HG03439 (cell line): ENCODE measurements around the gene NUTM2B.
"Not testable (repeated sequence)": the region's sequence is repeated elsewhere in the genome, so short reads cannot be mapped to it uniquely, and the experiment has no call there.

Experiments
- ATAC-seq: cut with Tn5 transposase; IDR thresholded peaks from one replicate; pipeline ENCODE4 v1.9.1; 2021; ENCODE audit warnings: mild to moderate bottlenecking, moderate library complexity; ENCODE audit not compliant: unreplicated experiment

NUTM2B gene, protein sequence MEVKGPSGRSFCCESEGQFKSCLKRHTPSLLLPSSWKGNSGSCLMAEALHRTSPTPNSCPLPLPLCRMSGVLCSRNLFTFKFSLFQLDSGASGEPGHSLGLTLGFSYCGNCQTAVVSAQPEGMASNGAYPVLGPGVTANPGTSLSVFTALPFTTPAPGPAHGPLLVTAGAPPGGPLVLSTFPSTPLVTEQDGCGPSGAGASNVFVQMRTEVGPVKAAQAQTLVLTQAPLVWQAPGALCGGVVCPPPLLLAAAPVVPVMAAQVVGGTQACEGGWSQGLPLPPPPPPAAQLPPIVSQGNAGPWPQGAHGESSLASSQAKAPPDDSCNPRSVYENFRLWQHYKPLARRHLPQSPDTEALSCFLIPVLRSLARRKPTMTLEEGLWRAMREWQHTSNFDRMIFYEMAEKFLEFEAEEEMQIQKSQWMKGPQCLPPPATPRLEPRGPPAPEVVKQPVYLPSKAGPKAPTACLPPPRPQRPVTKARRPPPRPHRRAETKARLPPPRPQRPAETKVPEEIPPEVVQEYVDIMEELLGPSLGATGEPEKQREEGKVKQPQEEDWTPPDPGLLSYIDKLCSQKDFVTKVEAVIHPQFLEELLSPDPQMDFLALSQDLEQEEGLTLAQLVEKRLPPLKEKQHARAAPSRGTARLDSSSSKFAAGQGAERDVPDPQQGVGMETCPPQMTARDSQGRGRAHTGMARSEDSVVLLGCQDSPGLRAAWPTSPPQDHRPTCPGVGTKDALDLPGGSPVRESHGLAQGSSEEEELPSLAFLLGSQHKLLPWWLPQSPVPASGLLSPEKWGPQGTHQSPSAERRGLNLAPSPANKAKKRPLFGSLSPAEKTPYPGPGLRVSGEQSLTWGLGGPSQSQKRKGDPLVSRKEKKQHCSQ

DNA sequence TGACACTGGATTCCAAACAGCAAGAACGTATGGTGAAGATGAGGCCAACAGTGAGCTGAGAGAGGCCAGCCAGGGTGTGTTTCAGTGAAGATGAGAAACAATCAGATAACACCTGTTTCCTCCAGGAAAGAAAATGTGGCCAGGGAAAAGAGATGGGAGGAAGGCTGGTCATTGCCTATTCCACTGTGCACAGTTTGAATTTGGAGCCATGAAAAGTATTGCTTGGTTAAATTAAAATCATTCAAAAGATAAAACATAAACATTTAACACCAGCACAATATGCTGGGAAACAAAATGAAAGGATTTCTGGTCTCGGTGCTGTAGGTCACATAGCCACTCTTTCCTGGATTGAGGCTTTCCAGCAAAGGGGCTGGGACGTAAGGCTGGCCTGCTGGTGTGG is at the start of gene NUTM2B:
NUTM2B (plus strand) TSS at position 301 of the 400 bp plus-strand sequence. CDS start 383 bp downstream, outside the sequence.
- not testable (repeated sequence) for ATAC-seq

DNA sequence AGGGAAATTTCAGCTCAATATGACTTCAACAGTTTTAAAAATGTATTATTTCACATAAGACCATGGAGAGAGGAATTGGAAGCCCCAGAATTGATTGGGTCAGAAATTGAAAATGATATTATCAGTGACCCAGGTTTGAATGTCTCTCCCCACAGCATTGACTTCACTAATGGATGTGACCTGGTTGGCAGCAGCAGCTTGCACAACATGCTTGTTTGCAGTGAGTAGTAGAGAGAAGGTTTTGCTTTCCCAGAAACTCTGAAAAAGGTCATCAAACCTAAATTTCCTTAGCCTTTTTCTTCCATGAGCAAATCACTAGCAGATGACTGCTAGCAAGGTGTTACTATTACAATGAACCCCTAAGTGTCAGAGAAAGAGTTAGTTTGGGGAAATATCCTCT is 39.7 kb upstream of the NUTM2B start:
- ATAC-seq = not testable (repeated sequence)

DNA sequence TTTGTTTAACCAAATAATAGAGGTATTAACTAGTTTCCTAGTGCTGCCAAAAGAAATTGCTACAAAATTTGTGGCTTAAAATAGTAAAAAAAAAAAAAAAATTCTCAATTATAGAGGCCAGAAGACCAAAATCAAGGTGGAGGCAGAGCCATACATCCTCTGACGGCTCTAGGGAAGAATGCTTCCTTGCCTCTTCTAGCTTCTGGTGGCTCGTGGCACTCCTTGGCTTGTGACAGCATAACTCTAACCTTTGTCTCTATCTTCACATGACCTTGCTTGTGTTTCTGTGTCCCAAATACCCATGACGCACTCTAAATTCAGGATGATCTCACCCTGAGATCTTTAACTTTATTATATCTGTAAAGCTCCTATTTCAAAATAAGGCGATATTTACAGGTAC is 38.3 kb upstream of the NUTM2B start:
- ATAC-seq = not testable (repeated sequence)

DNA sequence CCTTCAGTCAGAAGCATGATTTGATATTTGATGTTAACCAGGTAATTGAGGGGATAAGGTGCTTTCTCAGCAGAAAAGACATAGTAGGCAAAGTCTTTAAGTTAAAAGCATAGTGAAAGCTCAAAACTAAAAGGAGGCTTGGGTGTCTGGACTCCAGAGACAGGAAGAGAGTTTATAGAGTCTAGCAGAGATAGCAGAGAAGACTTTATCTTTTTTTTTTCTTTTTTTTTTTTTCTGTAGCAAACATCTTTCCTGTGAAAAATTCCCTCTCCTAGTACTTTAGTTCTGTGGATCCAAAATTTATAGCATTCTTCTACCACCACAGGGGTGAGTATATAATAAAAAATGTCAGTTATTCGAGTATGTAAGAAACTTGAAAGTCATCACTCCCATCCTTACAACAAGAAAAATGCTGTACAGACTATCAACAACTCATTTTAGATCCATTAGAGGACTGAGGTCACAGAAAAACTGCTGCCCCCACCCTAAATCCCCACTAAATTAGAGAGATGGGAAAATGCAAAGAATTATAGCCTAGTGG is 33.7 kb upstream of the NUTM2B start:
- not testable (repeated sequence) for ATAC-seq

DNA sequence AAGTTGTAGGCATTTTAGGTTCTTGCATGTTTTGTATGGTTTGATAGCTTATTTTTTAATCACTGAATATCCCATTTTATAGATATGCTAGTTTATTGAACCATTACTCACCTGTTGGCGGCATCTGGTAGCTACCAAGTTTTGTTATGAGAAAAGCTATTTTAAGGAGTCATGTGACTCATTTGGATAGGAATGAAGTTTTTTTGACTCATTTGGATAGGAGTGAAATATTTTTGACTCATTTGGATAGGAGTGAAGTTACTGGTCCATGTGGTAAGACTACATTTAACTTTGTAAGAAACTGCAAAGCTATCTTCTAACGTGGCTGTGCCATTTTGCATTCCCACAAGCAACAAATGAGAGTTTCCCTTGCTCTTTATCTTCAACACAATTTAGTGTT is 28.1 kb upstream of the NUTM2B start:
- not testable (repeated sequence) for ATAC-seq

DNA sequence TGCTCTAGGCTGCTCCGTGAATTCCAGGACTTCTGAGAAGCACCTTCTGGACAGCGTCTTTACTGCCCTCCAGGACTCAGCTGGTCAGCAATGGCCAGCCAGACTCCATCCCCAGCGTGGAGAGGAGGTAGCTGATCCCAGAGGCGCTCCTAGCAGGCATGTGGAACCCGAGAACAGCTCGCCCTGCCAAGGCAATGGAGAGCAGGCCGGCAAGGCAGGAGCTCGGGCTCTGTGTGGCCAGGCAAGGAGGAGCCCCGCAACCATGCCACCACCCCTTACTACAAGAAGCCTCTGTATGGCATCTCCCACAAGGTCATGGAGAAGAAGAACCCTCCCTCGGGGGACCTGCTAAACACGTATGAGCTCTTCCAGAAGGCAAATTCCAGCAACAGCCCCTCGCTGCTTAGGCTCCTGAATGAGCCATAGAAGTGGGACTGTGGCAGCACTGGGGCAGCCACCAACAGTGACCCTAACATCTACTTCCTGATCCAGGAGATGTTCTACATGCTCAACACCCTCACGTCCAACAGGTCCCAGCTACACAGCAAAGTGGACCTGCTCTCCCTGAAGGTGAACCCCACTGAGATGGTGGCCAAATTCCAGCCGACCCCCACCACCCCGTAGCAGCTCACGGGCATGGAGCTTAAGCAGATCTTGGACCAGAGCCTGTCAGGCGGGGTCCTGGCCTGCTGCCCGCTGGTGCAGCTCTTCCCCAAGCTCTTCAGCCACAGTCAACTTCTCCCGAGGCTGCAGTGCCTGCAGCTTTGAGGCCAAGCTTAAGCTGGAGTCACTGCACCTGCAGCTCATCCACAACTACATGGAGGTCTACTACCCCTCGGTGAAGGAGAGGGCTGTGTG is 19.8 kb upstream of the NUTM2B start:
- ATAC-seq = not testable (repeated sequence)

DNA sequence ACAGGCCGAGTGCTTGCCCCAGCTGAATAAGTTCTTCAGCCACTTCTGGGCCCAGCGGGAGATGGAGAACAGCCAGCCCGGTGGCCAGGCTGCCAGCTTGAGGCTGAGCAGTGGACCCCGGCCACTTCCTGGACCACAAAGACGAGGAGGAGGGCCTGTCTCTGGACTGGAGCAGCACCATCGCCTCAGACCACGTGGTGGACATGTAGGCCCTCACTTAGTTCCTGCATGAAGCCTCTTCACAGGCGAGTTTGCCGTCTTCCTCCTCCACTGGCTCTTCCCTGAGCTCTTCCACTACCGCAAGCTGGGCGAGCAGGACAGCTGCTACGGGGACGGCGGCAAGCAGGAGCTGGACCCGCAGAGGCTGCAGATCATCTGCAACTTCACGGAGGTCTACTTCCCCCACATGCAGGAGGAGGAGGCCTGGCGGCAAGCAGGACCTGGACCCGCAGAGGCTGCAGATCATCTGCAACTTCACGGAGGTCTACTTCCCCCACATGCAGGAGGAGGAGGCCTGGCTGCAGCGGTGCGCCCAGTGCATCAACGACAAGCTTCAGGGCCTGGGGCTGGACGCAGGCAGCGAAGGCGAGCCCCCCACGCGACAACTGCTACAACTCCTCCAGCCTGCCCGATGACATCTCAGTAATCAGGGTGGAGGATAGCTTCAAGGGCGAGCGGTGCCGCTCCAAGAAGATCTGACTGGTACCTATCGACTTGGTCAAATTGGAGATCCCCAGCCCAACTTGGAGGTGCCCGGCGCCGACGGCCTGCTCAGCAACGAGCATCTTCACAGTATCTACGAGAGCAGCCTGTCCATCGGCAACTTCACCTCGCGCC is 18.9 kb upstream of the NUTM2B start:
- ATAC-seq = not testable (repeated sequence)

DNA sequence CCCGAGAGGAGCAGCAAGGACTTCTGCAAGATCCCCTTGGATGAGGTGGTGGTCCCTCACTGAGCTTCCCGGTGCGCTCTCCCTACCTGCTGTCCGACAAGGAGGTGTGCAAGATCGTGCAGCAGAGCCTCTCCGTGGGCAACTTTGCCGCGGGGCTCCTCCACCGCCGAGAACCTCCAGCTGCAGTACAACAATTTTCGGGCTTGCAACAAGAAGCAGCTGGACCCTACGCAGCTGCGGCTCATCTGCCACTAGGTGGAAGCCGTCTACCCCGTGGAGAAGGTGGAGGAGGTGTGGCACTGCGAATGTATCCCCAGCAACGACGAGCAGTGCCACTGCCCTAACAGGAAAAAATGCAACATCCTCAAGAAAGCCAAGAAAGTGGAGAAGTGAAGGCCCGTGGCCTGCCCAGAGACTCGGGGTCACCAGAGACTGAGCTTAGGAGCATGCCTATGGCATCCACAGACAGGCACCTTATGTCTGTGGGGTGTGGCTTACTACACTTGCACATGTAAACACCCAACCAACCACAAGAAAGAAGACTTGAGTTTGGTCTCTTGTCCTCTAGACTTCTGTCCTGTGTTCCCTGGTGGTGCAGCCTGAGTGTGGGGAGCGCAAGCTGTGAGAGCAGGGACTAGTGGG is 17.9 kb upstream of the NUTM2B start:
- ATAC-seq = peak; percentile 83

DNA sequence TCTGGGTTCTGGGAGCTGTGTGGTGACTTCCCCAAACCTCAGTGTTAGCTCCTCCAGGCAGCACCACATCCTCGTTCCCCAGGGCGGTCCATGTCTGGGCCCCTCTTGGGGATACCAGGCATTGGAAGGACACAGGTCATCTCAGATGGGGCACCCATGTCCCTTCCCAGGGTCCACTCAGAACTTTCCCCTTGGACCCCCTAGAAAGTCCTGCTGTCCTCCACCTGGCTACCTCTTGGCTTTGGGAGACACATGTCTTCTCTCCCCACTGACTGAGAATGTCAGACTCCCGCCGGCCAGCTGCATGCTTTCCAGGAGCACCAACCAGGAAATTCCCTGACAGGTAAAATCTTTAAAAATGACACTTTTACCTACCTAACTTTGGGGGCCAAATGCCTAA is 16.4 kb upstream of the NUTM2B start:
- ATAC-seq = not testable (repeated sequence)

DNA sequence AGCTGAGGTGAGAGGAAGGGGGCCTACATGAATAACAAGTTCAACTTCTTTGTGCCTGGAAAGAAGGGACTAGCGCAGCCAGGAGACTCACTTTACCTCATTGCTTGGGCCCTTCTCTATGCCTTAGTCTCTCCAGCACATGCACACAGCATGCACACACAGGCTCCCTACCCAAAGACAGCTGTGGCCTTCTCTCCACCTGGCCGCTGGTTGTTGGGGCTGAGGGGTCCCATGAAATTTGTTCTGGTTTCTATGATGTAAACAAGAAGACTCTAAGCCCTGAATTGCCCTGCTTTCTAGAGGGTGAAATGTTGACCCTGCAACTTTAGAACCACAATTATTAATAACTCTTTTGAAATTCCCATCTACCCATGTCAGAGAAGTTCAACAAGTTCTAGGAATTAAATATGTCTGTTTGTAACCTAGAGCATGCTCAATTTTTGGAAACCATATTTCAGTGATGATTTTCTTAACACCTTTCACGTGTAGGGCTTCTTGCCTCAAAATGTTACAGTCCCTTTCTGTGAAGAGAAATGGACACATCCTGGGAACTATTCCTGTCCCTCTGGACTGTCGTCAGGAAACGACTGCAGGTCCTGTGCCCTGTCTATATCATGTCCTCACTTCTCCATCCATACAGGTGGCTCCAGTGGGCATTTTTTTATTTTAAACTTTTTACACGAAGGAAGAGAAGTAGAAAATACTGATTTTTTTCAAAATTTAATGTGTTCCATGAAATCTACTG is 15.4 kb upstream of the NUTM2B start:
- not testable (repeated sequence) for ATAC-seq

DNA sequence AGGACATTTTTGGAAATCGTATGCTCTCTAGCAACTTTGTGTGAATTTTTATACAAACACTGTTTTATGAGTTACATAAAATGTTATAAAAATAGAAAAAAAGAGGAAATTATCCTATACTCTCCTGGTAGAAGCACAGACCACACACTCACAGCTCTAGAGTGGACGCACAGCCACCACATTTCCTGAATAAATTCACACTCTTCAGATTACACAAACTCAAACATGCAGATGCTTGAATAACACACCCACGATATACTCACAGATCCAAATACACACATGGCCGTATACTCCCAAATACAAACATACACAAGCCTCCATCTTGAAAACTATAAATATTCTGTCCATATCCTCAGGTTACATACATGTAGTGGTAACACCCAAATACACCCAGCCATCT is 14.2 kb upstream of the NUTM2B start:
- ATAC-seq = not testable (repeated sequence)

DNA sequence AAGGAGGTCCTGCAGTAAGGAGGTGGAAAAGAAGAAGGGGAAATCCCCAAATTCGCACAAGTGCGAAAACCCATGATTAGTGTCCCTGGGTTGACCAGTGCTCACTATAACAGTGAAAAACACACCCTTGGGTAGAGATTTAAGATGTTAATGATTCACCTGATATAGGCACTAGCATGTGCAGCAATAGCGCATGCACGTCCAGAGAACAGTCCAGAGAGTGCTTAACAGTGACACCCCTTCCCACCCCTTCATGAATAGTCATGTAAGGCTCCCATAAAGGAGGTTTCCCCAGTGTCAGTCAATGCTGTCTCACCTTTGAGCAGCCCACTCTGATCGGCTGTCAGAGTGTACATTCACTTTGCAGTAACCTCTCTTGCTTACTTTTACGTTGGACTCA is 6.4 kb upstream of the NUTM2B start:
- ATAC-seq = not testable (repeated sequence)

DNA sequence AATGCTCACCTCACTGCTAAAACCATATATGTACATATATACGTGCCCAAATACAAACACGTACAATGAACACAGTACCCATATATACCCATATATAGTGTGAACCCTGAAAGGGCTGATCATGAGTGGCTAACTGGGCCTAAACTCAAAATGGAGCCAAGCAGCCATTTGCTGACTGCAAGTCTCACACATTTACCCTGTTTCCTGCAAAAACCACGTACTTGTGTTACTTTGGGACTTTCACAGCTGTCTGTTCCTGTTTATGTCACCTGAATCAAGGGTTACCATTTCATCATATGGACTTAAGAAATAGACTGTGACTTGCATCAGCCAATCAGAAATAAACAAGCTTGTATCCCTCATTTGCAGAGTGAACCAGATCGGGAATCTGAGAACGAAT is 5.9 kb upstream of the NUTM2B start:
- ATAC-seq = not testable (repeated sequence)

DNA sequence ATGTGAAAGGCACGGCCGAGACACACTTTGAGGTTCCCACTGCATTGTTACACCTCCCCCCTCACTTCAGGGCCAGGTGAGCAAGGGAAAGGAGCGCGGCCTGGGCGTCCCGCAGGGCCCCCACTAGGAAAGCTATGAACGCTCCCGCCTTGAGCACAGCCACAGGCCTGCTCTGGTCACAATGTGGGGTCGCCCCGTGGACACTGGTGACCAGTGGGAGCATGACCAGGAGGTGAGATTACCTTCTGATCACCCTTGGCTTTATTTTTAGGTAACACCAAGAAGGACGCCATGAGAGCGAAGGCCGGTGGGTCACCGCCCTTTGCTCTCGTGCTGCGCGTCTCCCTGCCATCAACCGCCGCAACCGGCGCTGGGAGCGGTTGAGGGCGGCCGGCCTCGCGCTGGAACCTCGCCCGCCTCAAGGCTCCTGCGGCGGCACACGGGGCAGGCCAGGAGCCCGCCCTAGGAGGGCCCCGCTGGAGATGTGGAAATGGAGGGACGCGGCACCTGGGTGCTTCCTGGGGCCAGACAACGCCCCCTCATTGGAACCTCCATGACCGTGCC is 2.6 kb upstream of the NUTM2B start:
- not testable (repeated sequence) for ATAC-seq

DNA sequence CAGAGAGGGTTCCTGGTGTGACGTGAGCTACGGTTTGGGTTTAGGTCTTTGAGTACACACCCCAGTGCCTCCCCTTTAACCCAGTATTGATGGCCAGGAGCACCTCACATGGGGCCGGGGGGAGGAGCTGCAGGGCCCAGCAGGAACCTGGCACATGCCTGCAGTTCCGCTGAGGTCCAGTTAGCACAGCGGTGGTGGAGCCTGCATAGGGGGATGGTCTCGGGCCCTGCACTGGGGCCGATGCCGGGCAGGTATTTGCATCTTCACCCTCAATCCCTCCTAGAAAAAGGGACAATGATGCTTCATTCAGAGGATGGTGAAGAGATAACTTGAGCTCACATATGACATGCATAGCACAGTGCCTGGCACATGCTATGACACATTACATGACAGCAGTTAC is 4.0 kb downstream of the NUTM2B start:
- not testable (repeated sequence) for ATAC-seq

DNA sequence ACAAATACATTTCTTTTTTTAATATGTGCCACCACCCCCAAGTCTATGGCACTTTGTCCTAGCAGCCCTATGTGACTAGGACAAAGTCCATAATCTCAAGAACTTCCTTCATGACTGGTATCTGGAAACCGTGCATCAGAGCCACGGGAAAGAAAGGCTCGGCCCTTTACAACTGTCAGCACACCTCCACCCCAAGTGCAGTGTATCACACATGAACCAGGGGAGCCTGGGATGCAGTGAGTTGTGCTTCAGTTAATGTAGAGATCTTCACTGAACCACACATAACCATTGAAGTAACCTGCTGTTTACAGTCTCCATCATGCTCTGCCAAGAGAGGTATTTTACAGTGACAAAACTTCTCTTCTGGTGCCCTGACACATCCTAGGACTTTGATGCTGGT is 11.9 kb downstream of the NUTM2B start:
- not testable (repeated sequence) for ATAC-seq

DNA sequence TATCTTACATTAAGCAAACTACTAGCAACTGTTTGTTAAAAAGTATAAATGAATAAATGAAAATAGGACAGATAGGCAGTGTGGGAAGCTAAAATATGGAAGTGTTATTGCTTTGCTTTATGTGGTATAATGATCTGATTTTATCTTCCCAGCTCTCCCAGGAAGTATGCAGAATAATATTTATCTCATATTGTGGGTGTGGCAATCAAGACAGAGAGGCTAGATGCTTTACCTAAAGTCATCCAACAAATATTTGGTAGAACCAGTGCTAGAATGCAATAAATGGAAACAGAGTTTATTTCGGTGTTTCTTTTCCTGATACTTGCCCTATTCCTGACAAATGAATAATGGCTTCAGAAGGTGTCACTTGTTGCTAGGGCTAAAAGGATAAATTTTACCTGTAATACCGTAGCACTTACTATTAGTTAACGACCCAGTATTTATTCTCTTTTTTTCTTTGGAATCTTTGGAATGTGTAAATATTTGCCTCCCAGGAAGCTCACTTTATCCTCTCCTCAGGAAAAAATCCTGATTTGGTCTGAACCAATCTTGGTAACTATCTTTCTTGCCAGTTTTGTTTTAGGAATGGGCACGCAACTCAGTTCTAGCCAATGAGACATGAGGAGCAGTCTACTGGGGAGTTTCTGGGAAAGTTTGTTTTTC is 14.0 kb downstream of the NUTM2B start:
- ATAC-seq = not testable (repeated sequence)

DNA sequence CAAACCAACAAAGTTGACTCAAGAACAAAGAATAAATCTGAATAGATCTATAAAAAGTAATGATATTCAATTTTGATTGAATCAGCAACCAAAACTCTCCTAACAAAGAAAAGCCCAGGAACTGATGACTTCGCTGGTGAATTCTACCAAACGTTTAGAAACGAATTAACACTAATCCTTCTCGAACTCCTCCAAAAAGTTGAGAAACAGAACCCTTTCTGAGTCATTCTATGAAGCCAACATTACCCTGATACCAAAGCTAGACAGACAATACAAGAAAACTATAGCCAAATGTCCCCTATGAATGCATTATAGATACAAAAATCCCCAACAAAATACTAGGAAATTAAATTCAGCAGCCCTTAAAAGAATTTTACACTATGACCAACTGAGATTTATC is 17.0 kb downstream of the NUTM2B start:
- not testable (repeated sequence) for ATAC-seq
